OCI-LY7 (cell line): ENCODE measurements around the gene TPK1. TPM values are rescaled to one million over a fixed set of nuclear protein-coding genes. Genes with fewer than 3 reads are reported as not detected.

Experiments
- BruUV-seq: library from RNA; stranded (reverse); fragments of 400-500 nt; replicated peaks from 2 replicates; lab custom pipeline; 2021; lab: Mats Ljungman, UMichigan
- CTCF ChIA-PET: fragments of 300-600 bp; sonication (Branson Sonifier 250); formaldehyde crosslinking; loops from one replicate; lab custom pipeline; 2022; ENCODE audit warnings: antibody characterized with exemption; ENCODE audit not compliant: unreplicated experiment; lab: Charles Lee
- POLR2A ChIA-PET: fragments of 300-600 bp; sonication (Branson Sonifier 250); formaldehyde crosslinking; loops from one replicate; lab custom pipeline; 2022; ENCODE audit warnings: antibody characterized with exemption; lab: Charles Lee
- DNase-seq: peaks from one replicate; pipeline ENCODE4 v3.0.0-alpha.2; 2015; ENCODE audit warnings: low spot score
- H2AFZ ChIP-seq: fragments of 200-600 bp; sonication (generic), shearing (Covaris generic); 2 replicates; pipeline ENCODE4 v1.6.1; 2014; ENCODE audit warnings: mild to moderate bottlenecking, antibody characterized with exemption, low read length, moderate library complexity
- H3K27ac ChIP-seq: fragments of 200-600 bp; sonication (generic); 2 replicates; pipeline ENCODE4 v1.5.1; 2014; ENCODE audit warnings: mixed run types, low read depth, mild to moderate bottlenecking, moderate library complexity, low read length, inconsistent platforms; ENCODE audit not compliant: poor library complexity, severe bottlenecking
- H3K36me3 ChIP-seq: fragments of 200-600 bp; sonication (generic); 2 replicates; pipeline ENCODE4 v1.6.1; 2014; ENCODE audit warnings: mild to moderate bottlenecking, antibody characterized with exemption, low read length, moderate library complexity, mixed read lengths; ENCODE audit not compliant: insufficient read depth
- H3K4me1 ChIP-seq: fragments of 200-600 bp; sonication (generic); 2 replicates; pipeline ENCODE4 v1.5.1; 2014; ENCODE audit warnings: mild to moderate bottlenecking, low read length; ENCODE audit not compliant: insufficient read depth, poor library complexity, severe bottlenecking
- H3K4me2 ChIP-seq: fragments of 200-600 bp; sonication (generic); 2 replicates; pipeline ENCODE4 v1.6.1; 2014; ENCODE audit warnings: mild to moderate bottlenecking, low read length
- H3K4me3 ChIP-seq: fragments of 200-600 bp; sonication (generic); 2 replicates; pipeline ENCODE4 v1.5.1; 2014; ENCODE audit warnings: mild to moderate bottlenecking, low read depth, low read length; ENCODE audit not compliant: poor library complexity, severe bottlenecking
- H3K79me2 ChIP-seq: fragments of 200-600 bp; sonication (generic); 2 replicates; pipeline ENCODE4 v1.6.1; 2016; ENCODE audit warnings: low read depth, mild to moderate bottlenecking, low read length, moderate library complexity, mixed read lengths; ENCODE audit not compliant: insufficient read depth
- H3K9me2 ChIP-seq: fragments of 200-600 bp; sonication (generic); 2 replicates; pipeline ENCODE4 v1.6.1; 2016; ENCODE audit warnings: mild to moderate bottlenecking, low read length, mixed read lengths; ENCODE audit not compliant: insufficient read depth
- H3K9me3 ChIP-seq: fragments of 200-600 bp; sonication (generic); 2 replicates; pipeline ENCODE4 v1.6.1; 2014; ENCODE audit warnings: mild to moderate bottlenecking, mixed run types, low read length, mixed read lengths
- H4K20me1 ChIP-seq: fragments of 200-600 bp; sonication (generic); 2 replicates; pipeline ENCODE4 v1.6.1; 2014; ENCODE audit warnings: mild to moderate bottlenecking, antibody characterized with exemption, low read length, moderate library complexity, mixed read lengths; ENCODE audit not compliant: insufficient read depth
- CTCF ChIP-seq: fragments of 200-600 bp; sonication (generic); conservative IDR thresholded peaks from 2 replicates; pipeline ENCODE4 v1.5.1; 2014; ENCODE audit warnings: mild to moderate bottlenecking, antibody characterized with exemption, low read length, moderate library complexity, mixed read lengths
- EZH2phosphoT487 ChIP-seq: fragments of 200-600 bp; sonication (generic); IDR thresholded peaks from 2 replicates; pipeline ENCODE4 v1.6.1; 2018; ENCODE audit warnings: low read depth, borderline replicate concordance, mild to moderate bottlenecking, mixed run types, antibody characterized with exemption, low read length, moderate library complexity, mixed read lengths
- intact Hi-C: fragments of 100-400 bp; cut with micrococcal nuclease; formaldehyde crosslinking; loops from one replicate; pipeline ENCODE4 v1.10.0; 2022; ENCODE audit not compliant: unreplicated experiment
- total RNA-seq, 2 experiments: library from RNA; depleted of rRNA in 1 of 2; stranded (reverse); fragments of >200 nt in 1 of 2; shearing (Covaris generic) in 1 of 2; gene quantifications; 2 replicates each; pipeline ENCODE4 v1.2.3, GENCODE V29; 2014 to 2022

The TPK1 gene
- total RNA-seq, 2 experiments from 2014 or later: 6.7 to 12.5 TPM

- no peak overlapping the region for H3K4me3 ChIP-seq
- no peak overlapping the region for H2AFZ ChIP-seq
- ChIA-PET CTCF (no interaction called here), POLR2A (interaction anchor here (1.1 kb wide), 1 partner anchor 9 kb away, joined by 3 read pairs; no protein-coding TSS in a partner anchor)
- TF ChIP-seq EZH2phosphoT487 (no peak), CTCF (no peak)
- BruUV-seq: no TSS peak
- H3K9me2 ChIP-seq: no peaks in the 10 kb centered on the region
- H3K4me1 ChIP-seq: no peaks in the 10 kb centered on the region
- intact Hi-C loops: no loop called here
- H3K36me3 ChIP-seq: no peaks in the 10 kb centered on the region
- no peaks in the 10 kb centered on the region for H4K20me1 ChIP-seq
- DNase-seq: no peak
- no peaks in the 10 kb centered on the region for H3K9me3 ChIP-seq
- no peaks in the 10 kb centered on the region for H3K79me2 ChIP-seq
- H3K27ac ChIP-seq: no peak overlapping the region
- no peak overlapping the region for H3K4me2 ChIP-seq
Measured at GRCh38 chr7:144884896-144885295, 49.0 kb upstream of the TPK1 start.

- intact Hi-C loops: no loop called here
- Histone ChIP-seq H3K79me2 (no peaks in the 10 kb centered on the region), H3K4me1 (no peaks in the 10 kb centered on the region), H4K20me1 (no peaks in the 10 kb centered on the region), H3K27ac (no peak overlapping the region), H3K9me3 (no peaks in the 10 kb centered on the region), H3K4me3 (no peak overlapping the region), H3K9me2 (no peaks in the 10 kb centered on the region), H3K36me3 (no peaks in the 10 kb centered on the region), H3K4me2 (no peak overlapping the region), H2AFZ (no peak overlapping the region)
- no peak for TF ChIP-seq CTCF
- TF ChIP-seq EZH2phosphoT487: no peak
- BruUV-seq: no TSS peak
- no peak for DNase-seq
- POLR2A ChIA-PET: interaction anchor here (0.5 kb wide), 1 partner anchor 15 kb away, joined by 3 read pairs; no protein-coding TSS in a partner anchor
- CTCF ChIA-PET: no interaction called here
Measured at GRCh38 chr7:144873316-144873845, 37.5 kb upstream of the TPK1 start.

- no peak overlapping the region for H3K4me3 ChIP-seq
- no peak overlapping the region for H3K4me2 ChIP-seq
- intact Hi-C loops: no loop called here
- H3K27ac ChIP-seq: no peak overlapping the region
- no peak overlapping the region for H2AFZ ChIP-seq
- ChIA-PET CTCF (no interaction called here), POLR2A (interaction anchor here (0.6 kb wide), 1 partner anchor 279 kb away, joined by 3 read pairs; no protein-coding TSS in a partner anchor)
- H3K9me2 ChIP-seq: no peaks in the 10 kb centered on the region
- H3K79me2 ChIP-seq: no peaks in the 10 kb centered on the region
- no peaks in the 10 kb centered on the region for H4K20me1 ChIP-seq
- no peaks in the 10 kb centered on the region for H3K9me3 ChIP-seq
- no peaks in the 10 kb centered on the region for H3K36me3 ChIP-seq
- DNase-seq: no peak
- H3K4me1 ChIP-seq: no peaks in the 10 kb centered on the region
- BruUV-seq: no TSS peak
- TF ChIP-seq EZH2phosphoT487 (no peak), CTCF (no peak)
Measured at GRCh38 chr7:144869082-144869481, 33.2 kb upstream of the TPK1 start.
